KBM-7 (cell line): ENCODE measurements around the gene KHDC1.
"Not testable (repeated sequence)": the region's sequence is repeated elsewhere in the genome, so short reads cannot be mapped to it uniquely, and the experiment has no call there.

Experiments
- DNase-seq: peaks from one replicate; pipeline ENCODE4 v3.0.0-alpha.2; 2015
- in situ Hi-C: fragments of 300-500 bp; cut with MboI; formaldehyde crosslinking; loops from 2 replicates; pipeline ENCODE4 v1.14.3; 2020; ENCODE audit warnings: low sequenced_read_pairs, low pct_unique_long_range_greater_than_20kb, mixed read lengths

The KHDC1 gene

DNA sequence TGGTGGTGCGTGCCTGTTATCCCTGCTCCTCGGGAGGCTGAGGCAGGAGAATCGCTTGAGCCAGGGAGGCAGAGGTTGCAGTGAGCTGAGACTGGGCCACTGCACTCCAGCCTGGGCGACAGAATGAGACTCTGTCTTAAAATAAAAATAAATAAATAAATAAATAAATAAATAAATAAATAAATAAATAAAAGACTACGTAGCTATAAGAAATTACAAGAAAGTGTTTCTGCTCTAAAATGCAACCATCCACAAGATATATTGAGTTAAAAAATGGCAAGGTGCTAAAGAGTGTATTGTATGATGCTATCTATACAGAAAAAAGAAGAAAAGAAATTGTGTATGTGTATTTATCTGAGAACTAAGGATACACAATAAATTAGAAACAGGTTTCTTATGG, 8.7 kb downstream of the KHDC1 start:
- in situ Hi-C loops, DNase-seq: not testable (repeated sequence)

DNA sequence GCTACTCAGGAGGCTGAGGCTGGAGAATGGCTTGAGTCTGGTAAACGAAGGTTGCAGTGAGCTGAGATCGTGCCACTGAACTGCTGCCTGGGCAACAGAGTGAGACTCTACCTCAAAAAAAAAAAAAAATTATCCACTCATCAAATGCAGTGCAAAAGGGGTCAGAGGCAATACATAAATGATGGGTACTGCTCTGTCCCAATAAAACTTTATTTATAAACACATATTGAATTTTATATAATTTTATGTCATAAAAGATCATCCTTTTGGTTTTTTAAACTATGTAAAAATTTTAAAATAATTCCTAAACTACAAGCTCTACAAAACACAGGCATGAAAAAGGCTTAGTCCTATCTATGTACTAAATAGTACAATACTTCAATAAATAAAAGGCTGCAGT, 10.3 kb downstream of the KHDC1 start:
- in situ Hi-C loops, result no loop called here
- no peak for DNase-seq

- in situ Hi-C loops, result no loop called here
- no peak for DNase-seq
Observed at GRCh38 chr6:73250016-73250415, 13.0 kb downstream of the KHDC1 start.

- DNase-seq, result no peak
- in situ Hi-C loops, result no loop called here
Observed at GRCh38 chr6:73248192-73248903, 14.6 kb downstream of the KHDC1 start.

DNA sequence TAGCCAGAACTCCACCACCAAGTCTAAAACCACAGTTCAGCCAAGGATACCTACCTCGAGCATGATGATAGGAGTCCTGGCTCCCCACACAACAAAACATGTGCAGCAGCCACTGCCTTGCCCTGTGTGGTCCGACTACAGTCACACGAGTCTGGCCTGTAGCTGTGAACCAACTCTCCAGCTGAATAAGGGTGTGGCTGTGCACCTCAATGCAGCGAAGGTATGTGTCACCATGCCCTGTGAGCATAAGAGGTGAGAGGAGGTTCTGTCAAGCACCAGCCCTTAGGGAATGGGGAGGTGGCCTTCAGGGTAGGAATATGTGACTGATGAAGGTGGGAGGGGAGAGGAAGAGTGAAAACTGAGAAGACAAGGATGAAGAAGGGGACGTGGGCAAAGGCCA, 21.0 kb downstream of the KHDC1 start:
- DNase-seq, result no peak
- in situ Hi-C loops, result no loop called here

DNA sequence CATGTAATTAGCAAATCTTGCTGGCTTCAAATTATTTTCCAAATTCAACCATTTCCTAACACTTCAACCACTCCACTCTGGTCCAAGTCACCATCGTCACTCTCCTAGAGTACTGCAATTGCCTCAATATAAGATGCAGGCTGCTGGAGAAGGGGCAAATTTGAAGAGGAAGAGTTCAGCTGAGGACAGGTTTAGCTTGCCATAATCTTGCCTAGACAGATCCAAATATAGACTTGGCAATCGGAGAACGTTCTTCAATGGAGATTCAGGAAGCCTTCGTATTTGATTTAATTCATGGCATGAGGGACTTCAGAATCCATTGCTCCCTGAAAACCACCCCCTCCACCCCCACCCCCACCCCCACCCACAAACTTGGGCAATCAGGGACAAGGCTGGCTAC, 22.3 kb downstream of the KHDC1 start:
- in situ Hi-C loops, result no loop called here
- DNase-seq, result no peak

DNA sequence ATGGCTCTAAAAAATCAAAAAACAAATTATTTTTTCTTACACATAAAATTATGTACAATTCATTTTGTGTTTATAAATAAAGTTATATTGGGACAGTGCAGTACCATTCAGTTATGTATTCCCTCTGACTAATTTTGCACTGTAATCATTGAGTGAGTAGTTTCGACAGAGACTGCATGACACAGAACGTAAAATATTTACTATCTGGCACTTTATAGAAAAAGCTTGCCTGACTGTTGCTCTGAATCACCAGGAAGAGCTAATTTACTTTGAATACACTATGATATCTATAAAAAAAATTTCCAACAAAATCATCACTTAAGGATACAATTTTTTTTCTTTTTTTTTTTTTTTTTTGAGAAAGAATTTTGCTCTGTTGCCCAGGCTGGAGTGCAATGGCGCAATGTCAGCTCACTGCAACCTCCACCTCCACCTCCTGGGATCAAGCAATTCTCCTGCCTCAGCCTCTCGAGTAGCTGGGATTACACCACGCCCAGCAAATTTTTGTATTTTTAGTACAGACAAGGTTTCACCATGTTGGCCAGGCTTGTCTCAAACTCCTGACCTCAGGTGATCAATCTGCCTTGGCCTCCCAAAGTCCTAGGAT, 26.7 kb downstream of the KHDC1 start:
- no peak for DNase-seq
- in situ Hi-C loops, result no loop called here

GRCh38 chr6:73234733-73235132, 28.3 kb downstream of the KHDC1 start:
- no peak for DNase-seq
- in situ Hi-C loops, result no loop called here

DNA sequence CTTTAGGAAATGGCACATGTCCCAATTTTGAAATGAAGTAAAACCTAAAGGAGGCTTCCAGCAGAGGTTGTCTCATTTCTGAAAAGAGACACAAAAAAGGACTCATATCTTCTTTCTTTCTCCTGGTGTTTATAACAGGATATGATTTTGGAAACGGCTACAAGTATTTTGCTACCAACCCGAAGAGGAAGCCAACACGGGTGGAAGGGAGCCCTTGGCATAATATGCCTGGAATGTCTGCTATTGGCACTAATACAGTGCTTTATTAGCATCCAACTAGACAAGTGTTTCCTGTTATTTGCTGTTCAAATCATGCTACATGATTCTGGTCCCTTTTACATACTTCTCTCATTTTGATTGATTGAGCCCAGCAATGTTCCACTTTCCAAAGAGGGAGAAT, 29.0 kb downstream of the KHDC1 start:
- in situ Hi-C loops, DNase-seq: not testable (repeated sequence)

- no peak for DNase-seq
- in situ Hi-C loops, result no loop called here
Observed at GRCh38 chr6:73233048-73233447, 29.9 kb downstream of the KHDC1 start.

DNA sequence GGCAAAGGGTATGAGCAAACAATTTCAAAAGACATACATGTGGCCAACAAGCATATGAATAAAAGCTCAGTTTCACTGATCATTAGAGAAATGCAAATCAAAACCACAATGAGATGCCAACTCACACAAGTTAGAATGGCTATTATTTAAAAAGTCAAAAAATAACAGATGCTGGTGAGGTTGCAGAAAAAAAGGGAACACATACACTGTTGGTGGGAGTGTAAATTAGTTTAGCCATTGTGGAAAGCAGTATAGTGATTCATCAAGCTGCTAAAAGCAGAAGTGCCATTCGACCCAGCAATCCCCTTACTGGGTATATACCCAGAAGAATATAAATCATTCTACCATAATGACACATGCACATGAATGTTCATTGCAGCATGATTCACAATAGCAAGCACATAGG, 31.0 kb downstream of the KHDC1 start:
- peak; percentile 84 for DNase-seq
- in situ Hi-C loops, result no loop called here

DNA sequence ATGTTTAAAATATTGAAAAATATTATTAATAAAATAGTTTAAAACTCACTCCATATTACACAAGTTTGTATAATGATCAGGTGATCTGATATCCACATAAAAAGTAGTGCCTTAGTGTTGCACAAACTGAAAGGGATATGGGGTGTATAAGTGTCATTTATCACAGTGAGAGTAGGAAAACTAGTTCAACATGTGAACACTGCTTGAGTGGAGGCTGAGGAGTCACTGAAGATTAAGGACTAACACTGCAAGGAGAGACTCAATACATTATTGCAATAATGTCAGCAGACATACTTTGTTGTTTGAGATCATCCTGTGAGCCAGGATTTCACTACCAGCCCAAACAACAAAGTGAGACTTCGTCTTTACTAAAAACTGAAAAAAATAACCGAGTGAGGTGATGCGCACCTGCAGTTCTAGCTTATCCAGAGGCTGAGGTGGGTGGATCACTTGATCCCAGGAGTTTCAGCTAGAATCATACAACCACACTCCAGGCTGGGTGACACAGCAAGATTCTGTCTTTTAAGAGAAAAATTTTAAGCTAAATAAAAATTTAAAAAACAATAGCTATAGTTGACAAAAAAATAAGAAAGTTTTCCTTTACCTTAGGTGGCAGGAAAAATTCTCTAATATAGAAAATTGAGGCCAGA, 35.3 kb downstream of the KHDC1 start:
- no peak for DNase-seq
- in situ Hi-C loops, result no loop called here

DNA sequence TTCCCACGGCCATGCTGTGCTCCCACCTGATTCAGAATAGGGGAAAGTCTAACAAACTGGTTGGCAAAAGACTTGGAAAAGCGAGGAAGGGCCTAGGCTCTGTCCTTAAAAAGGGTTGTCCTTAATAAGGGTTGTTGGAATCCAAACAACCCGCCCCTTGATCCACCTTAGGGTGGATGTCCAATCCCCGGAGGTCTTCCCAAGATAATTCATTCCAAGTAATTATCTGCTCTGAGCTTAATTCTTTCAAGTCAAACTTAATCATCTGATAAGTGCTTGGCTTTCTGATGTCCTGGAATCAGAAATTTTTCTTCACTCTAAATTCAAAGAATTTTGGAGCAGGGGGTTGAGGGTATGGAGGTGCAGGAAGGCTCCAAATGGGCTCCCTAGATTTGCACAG, 37.6 kb downstream of the KHDC1 start, which contains the start of gene KHDC1L:
Gene KHDC1L, minus strand, starts transcription at position 101 of the 400 bp plus-strand sequence. Its CDS starts 88 bp downstream, at position 13.
- DNase-seq, result no peak
- in situ Hi-C loops, result no loop called here

- in situ Hi-C loops, result no loop called here
- no peak for DNase-seq
Observed at GRCh38 chr6:73216859-73217258, 46.1 kb downstream of the KHDC1 start.

- in situ Hi-C loops, result no loop called here
- DNase-seq, result no peak
Observed at GRCh38 chr6:73209117-73209516, 53.9 kb downstream of the KHDC1 start.

DNA sequence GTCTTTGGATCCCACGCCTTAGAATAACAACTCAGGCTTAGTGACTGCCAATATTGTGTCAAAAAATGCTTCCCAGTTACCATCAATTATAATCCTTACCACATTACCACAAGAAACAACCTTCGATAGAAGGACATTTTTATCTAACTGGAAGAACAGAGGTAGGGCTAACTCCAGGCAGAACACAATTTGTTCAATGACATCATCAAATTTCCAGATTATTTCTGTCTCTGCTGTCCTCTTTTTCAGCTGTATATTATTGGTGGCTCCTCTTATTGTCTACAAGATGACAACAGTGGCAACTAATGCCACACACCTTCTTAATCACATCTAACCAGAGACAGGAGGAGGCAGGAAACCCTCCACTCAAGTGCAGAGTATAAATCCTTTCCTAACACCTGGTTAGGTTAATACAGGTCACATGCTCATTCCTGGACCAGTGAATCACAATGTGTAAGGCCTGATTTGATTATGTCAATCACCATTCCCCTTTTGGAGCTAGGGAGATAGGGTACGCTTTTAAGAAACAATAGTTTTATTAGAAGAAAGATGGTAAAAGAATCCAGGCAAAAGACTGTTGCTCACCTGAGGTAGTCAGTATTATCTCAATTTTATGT, 55.7 kb downstream of the KHDC1 start:
- no peak for DNase-seq
- in situ Hi-C loops, result no loop called here

DNA sequence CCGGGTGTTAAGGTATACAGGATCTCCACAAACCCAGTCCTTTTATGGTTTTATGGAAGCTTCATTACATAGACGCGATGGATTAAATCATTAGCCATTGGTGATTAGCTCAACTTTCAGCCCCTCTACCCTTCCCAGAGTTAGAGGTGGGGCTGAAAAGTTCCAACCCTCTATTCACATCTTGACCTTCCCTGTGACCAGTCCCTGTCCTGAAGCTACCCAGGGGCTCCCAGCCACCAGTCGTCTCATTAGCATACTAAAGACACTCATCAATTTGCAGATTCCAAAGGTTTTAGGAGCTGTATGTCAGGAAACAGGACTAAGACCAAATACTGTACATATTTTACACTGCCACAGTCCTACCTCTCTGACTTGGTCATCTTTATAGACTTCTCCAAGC, 58.7 kb downstream of the KHDC1 start:
- in situ Hi-C loops, result no loop called here
- DNase-seq, result no peak

- in situ Hi-C loops, result no loop called here
- DNase-seq, result no peak
Observed at GRCh38 chr6:73203098-73203497, 59.9 kb downstream of the KHDC1 start.

DNA sequence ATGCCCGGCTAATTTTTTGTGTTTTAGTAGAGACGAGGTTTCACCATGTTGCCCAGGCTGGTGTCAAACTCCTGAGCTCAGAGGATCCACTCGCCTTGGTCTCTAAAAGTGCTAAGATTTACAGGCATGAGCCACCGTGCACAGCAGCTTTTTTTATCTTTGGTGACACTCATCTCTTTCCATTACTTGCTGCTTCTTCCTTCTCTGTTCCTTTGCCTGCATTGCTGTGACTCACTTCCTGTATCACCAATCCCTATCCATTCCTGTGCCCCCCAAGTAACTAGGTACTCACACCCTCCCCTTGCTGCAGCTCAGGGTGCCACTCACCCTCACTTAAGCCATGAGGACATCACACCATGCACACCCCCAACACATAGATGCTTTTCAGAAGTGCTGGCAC, 62.3 kb downstream of the KHDC1 start:
- in situ Hi-C loops, result no loop called here
- peak; percentile 12 for DNase-seq

- no peak for DNase-seq
- in situ Hi-C loops, result no loop called here
Observed at GRCh38 chr6:73200247-73200646, 62.7 kb downstream of the KHDC1 start.
